Subcutaneous adipose tissue (tissue), 4 donors: ENCODE results near the gene FOXO4. TPM values are rescaled to one million over a fixed set of nuclear protein-coding genes. Genes with fewer than 3 reads are reported as not detected.

Experiments
- CTCF ChIP-seq: fragments of 450-650 bp; IDR thresholded peaks from one replicate; pipeline ENCODE4 v1.5.1; 2016; ENCODE audit warnings: low read depth, mild to moderate bottlenecking, control low read depth, antibody characterized with exemption, moderate library complexity
- total RNA-seq, 4 donors: library from RNA; depleted of rRNA; stranded (reverse); fragments of >200 nt; gene quantifications; one replicate each; pipeline ENCODE4 v1.1.0, GENCODE V29; 2016

FOXO4 gene
- total RNA-seq, 4 donors from 2014 or later, result 16.7 to 32.0 (median 20.5) TPM

DNA sequence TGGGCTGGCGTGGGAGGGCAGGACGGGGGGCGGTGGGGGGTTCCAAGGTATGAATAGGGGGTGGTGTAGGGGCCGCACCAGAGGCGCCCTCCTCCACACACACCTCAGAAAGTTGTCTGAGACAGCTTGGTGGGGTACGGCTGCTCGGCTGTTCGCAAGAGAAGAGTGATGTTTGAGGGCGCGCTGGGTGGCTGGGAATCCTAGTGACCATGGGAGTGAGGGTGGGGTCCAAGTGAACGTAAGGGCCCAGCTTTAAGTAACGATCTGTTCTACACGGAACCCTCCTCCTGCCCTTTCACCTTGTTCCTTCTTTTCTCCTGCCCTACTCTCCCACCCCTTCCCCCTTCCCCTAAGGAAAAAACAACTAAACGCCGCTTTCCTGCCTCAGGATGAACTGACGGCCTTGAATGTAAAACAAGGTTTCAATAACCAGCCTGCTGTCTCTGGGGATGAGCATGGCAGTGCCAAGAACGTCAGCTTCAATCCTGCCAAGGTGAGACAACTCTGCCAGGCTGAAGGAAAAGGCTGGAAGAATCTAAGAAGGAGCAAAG is 23.4 kb downstream of the FOXO4 start:
- no peak for TF ChIP-seq CTCF

DNA sequence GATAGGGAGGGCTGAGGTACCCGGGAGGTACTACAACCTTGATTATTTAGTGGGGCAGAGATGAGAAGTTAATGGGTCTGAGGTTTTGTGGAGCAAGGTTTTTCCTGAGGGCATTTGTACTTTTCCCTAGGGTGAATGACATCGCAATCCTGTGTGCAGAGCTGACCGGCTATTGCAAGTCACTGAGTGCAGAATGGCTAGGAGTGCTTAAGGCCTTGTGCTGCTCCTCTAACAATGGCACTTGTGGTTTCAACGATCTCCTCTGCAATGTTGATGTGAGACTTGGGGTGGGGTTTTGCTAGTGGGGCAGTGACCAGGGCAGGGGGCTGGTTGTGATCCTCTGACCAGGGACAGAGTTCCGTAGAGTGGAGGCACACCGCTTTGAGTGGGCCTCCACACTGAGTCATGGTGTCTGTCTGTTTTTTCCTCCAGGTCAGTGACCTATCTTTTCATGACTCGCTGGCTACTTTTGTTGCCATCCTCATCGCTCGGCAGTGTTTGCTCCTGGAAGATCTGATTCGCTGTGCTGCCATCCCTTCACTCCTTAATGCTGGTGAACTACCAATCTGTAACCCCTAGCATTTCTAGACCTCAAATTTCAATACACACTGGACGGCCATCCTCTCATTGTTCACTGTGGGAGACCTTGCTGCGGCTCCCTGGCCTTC is 32.6 kb downstream of the FOXO4 start:
- TF ChIP-seq CTCF, result no peak

- TF ChIP-seq CTCF, result no peak
Measured at GRCh38 chrX:71128915-71129765, 33.5 kb downstream of the FOXO4 start.

GRCh38 chrX:71131510-71131909 is 35.9 kb downstream of the FOXO4 start:
- no peak for TF ChIP-seq CTCF

- TF ChIP-seq CTCF, result no peak
Measured at GRCh38 chrX:71140440-71140839, 44.8 kb downstream of the FOXO4 start.

GRCh38 chrX:71143508-71143907 is 47.9 kb downstream of the FOXO4 start:
- TF ChIP-seq CTCF, result no peak

DNA sequence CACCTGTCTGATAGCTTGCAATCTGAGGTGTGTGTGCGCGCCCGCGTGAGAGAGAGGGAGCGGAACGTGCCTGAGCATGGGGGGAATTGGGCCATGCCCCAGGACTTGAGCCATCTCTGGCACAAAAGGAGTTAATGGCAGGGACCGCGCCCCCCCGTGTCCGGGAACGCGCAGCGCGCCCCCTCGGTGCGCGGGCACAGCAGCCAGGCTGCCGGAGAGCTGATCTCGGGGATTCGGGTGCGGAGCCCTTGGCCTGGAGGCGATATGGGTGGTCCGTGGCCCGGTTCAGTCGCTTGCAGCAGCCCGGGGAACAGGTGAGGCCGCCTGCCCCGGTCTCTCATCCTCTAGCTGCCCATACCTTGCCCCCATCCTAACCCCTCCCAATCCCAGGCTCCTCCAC is 49.0 kb downstream of the FOXO4 start, which contains the start of gene NLGN3:
TSS of gene NLGN3 (plus strand) at position 191 of the 400 bp plus-strand sequence. CDS start 2,909 bp downstream, outside the sequence.
- TF ChIP-seq CTCF, result no peak
